Astrocyte (in vitro differentiated cells and primary cell): ENCODE results near the gene PARD3B. TPM values are rescaled to one million over a fixed set of nuclear protein-coding genes. Genes with fewer than 3 reads are reported as not detected.

Experiments used
- DNase-seq: peaks from one replicate; pipeline ENCODE4 v3.0.0-alpha.2; 2010; ENCODE audit warnings: low read depth
- FAIRE-seq: peaks from 2 replicates; lab custom pipeline; 2011; peaks lifted over from hg19 to GRCh38; lab: Jason Lieb, UNC
- H2AFZ ChIP-seq: 2 replicates; pipeline ENCODE4 v1.6.0; 2012; ENCODE audit warnings: low read depth, low read length, inconsistent platforms
- H3K27ac ChIP-seq: 2 replicates; pipeline ENCODE4 v1.5.1; 2011; ENCODE audit warnings: low read depth, low read length, inconsistent platforms
- H3K27me3 ChIP-seq: 2 replicates; pipeline ENCODE4 v1.6.0; 2011; ENCODE audit warnings: low read length, inconsistent platforms; ENCODE audit not compliant: insufficient read depth
- H3K36me3 ChIP-seq: 2 replicates; pipeline ENCODE4 v1.5.1; 2011; ENCODE audit warnings: low read length, inconsistent platforms; ENCODE audit not compliant: insufficient read depth
- H3K4me1 ChIP-seq: 2 replicates; pipeline ENCODE4 v1.5.1; 2011; ENCODE audit warnings: low read length, inconsistent platforms; ENCODE audit not compliant: insufficient read depth
- H3K4me2 ChIP-seq: 2 replicates; pipeline ENCODE4 v1.6.0; 2012; ENCODE audit warnings: low read length, inconsistent platforms
- H3K4me3 ChIP-seq: 2 replicates; pipeline ENCODE4 v1.5.1; 2011; ENCODE audit warnings: low read depth, mild to moderate bottlenecking, low read length, inconsistent platforms; ENCODE audit not compliant: insufficient read depth
- H3K79me2 ChIP-seq: 2 replicates; pipeline ENCODE4 v1.6.0; 2012; ENCODE audit warnings: mild to moderate bottlenecking, low read length, inconsistent platforms; ENCODE audit not compliant: insufficient read depth
- H3K9ac ChIP-seq: 2 replicates; pipeline ENCODE4 v1.6.0; 2012; ENCODE audit warnings: mild to moderate bottlenecking, low read length, inconsistent platforms
- H3K9me3 ChIP-seq: 2 replicates; pipeline ENCODE4 v1.5.1; 2012; ENCODE audit warnings: low read depth, mild to moderate bottlenecking, low read length, inconsistent platforms; ENCODE audit not compliant: insufficient read depth
- H4K20me1 ChIP-seq: 2 replicates; pipeline ENCODE4 v1.6.0; 2012; ENCODE audit warnings: low read length, inconsistent platforms; ENCODE audit not compliant: insufficient read depth
- H3K27ac Mint-ChIP-seq: one replicate; pipeline ENCODE4 v1.8.0; 2021; ENCODE audit warnings: mild to moderate bottlenecking, mixed read lengths; ENCODE audit not compliant: unreplicated experiment
- H3K27me3 Mint-ChIP-seq: one replicate; pipeline ENCODE4 v1.8.0; 2021; ENCODE audit warnings: low read depth, mixed read lengths; ENCODE audit not compliant: unreplicated experiment
- H3K36me3 Mint-ChIP-seq: one replicate; pipeline ENCODE4 v1.8.0; 2021; ENCODE audit warnings: low read depth, mixed read lengths; ENCODE audit not compliant: unreplicated experiment
- H3K4me1 Mint-ChIP-seq: one replicate; pipeline ENCODE4 v1.8.0; 2021; ENCODE audit warnings: low read depth, mixed read lengths; ENCODE audit not compliant: unreplicated experiment
- H3K4me3 Mint-ChIP-seq: one replicate; pipeline ENCODE4 v1.8.0; 2021; ENCODE audit warnings: mild to moderate bottlenecking, moderate library complexity, mixed read lengths; ENCODE audit not compliant: unreplicated experiment
- H3K9me3 Mint-ChIP-seq: one replicate; pipeline ENCODE4 v1.8.0; 2021; ENCODE audit warnings: mild to moderate bottlenecking, mixed read lengths; ENCODE audit not compliant: unreplicated experiment
- CTCF ChIP-seq: IDR thresholded peaks from 2 replicates; pipeline ENCODE4 v1.5.1; 2011; ENCODE audit warnings: low read depth, mild to moderate bottlenecking, inconsistent platforms, low read length, moderate library complexity; ENCODE audit not compliant: insufficient read depth
- EZH2 ChIP-seq: IDR thresholded peaks from 2 replicates; pipeline ENCODE4 v1.6.1; 2012; ENCODE audit warnings: mild to moderate bottlenecking, low read length, inconsistent platforms; ENCODE audit not compliant: insufficient read depth
- total RNA-seq: library from RNA; stranded (reverse); gene quantifications from 2 replicates; pipeline ENCODE4 v1.2.1, GENCODE V29; 2021

Gene PARD3B
- total RNA-seq, 1 donor from 2014 or later: 6.5 TPM

- H3K27ac Mint-ChIP-seq: no peak overlapping the region
- Histone ChIP-seq H3K36me3 (no peaks in the 10 kb centered on the region), H3K79me2 (no peaks in the 10 kb centered on the region), H4K20me1 (no peaks in the 10 kb centered on the region), H2AFZ (no peak overlapping the region), H3K4me3 (no peak overlapping the region), H3K4me1 (peaks cover 15% of the 10 kb centered on the region), H3K9me3 (no peaks in the 10 kb centered on the region), H3K4me2 (no peak overlapping the region), H3K27ac (no peak overlapping the region), H3K27me3 (no peaks in the 10 kb centered on the region), H3K9ac (no peak overlapping the region)
- no peak overlapping the region for H3K4me3 Mint-ChIP-seq
- peaks cover 5% of the 10 kb centered on the region for H3K9me3 Mint-ChIP-seq
- no peak for DNase-seq
- TF ChIP-seq EZH2 (no peak), CTCF (no peak)
- no peak for FAIRE-seq
- H3K4me1 Mint-ChIP-seq: peaks cover 4% of the 10 kb centered on the region
- H3K36me3 Mint-ChIP-seq: no peaks in the 10 kb centered on the region
- no peaks in the 10 kb centered on the region for H3K27me3 Mint-ChIP-seq
Measured at GRCh38 chr2:204748286-204748685, 203.0 kb downstream of the PARD3B start.

- Mint-ChIP-seq H3K36me3 (no peaks in the 10 kb centered on the region), H3K9me3 (peaks cover 5% of the 10 kb centered on the region), H3K4me3 (no peak overlapping the region), H3K27ac (no peak overlapping the region), H3K4me1 (peaks cover 8% of the 10 kb centered on the region), H3K27me3 (no peaks in the 10 kb centered on the region)
- H3K4me3 ChIP-seq: no peak overlapping the region
- H3K79me2 ChIP-seq: no peaks in the 10 kb centered on the region
- H2AFZ ChIP-seq: no peak overlapping the region
- no peaks in the 10 kb centered on the region for H4K20me1 ChIP-seq
- DNase-seq (peak; percentile 82), FAIRE-seq (peak; percentile 81)
- no peaks in the 10 kb centered on the region for H3K9me3 ChIP-seq
- peak overlapping the region; percentile 58 for H3K4me2 ChIP-seq
- TF ChIP-seq CTCF (no peak), EZH2 (no peak)
- H3K27ac ChIP-seq: no peak overlapping the region
- peaks cover 15% of the 10 kb centered on the region for H3K4me1 ChIP-seq
- no peaks in the 10 kb centered on the region for H3K27me3 ChIP-seq
- no peaks in the 10 kb centered on the region for H3K36me3 ChIP-seq
- H3K9ac ChIP-seq: no peak overlapping the region
Measured at GRCh38 chr2:204749319-204749718, 204.0 kb downstream of the PARD3B start.

- H3K9ac ChIP-seq: no peak overlapping the region
- Mint-ChIP-seq H3K4me3 (no peak overlapping the region), H3K4me1 (peaks cover 8% of the 10 kb centered on the region), H3K9me3 (peaks cover 5% of the 10 kb centered on the region), H3K27ac (no peak overlapping the region), H3K36me3 (no peaks in the 10 kb centered on the region), H3K27me3 (no peaks in the 10 kb centered on the region)
- TF ChIP-seq CTCF (no peak), EZH2 (no peak)
- no peaks in the 10 kb centered on the region for H4K20me1 ChIP-seq
- H3K79me2 ChIP-seq: no peaks in the 10 kb centered on the region
- DNase-seq (no peak), FAIRE-seq (no peak)
- H3K9me3 ChIP-seq: no peaks in the 10 kb centered on the region
- no peak overlapping the region for H3K4me3 ChIP-seq
- H3K27me3 ChIP-seq: no peaks in the 10 kb centered on the region
- no peak overlapping the region for H3K4me2 ChIP-seq
- no peaks in the 10 kb centered on the region for H3K36me3 ChIP-seq
- no peak overlapping the region for H3K27ac ChIP-seq
- H3K4me1 ChIP-seq: peaks cover 15% of the 10 kb centered on the region
- H2AFZ ChIP-seq: no peak overlapping the region
Measured at GRCh38 chr2:204750389-204750788, 205.1 kb downstream of the PARD3B start.
